SK-N-SH treated with all-trans-retinoic acid at 6 μM for 48 hours (cell line): ENCODE data around the gene GGN.

Experiments used
- ATAC-seq: fragments of 200-7000 bp; cut with Tn5 transposase; 3 replicates; pipeline ENCODE4 v1.9.1; 2020; ENCODE audit warnings: mild to moderate bottlenecking, moderate library complexity
- ARNTL ChIP-seq: fragments of 450-650 bp; formaldehyde crosslinking; IDR thresholded peaks from 2 replicates; pipeline ENCODE4 v1.5.0; 2020; ENCODE audit warnings: low read depth, mild to moderate bottlenecking, moderate library complexity, borderline replicate concordance
- BACH2 ChIP-seq: fragments of 250-450 bp; sonication (Bioruptor Pico); IDR thresholded peaks from 2 replicates; pipeline ENCODE4 v1.9.0; 2021; ENCODE audit warnings: mild to moderate bottlenecking, borderline replicate concordance
- CREB5 ChIP-seq: fragments of 250-450 bp; sonication (Bioruptor Pico); IDR thresholded peaks from 2 replicates; pipeline ENCODE4 v1.5.1; 2020; ENCODE audit warnings: low read depth, mild to moderate bottlenecking, moderate library complexity
- CSDC2 ChIP-seq: fragments of 250-450 bp; sonication (Bioruptor Pico); IDR thresholded peaks from 2 replicates; pipeline ENCODE4 v1.5.0; 2020; ENCODE audit warnings: mild to moderate bottlenecking, moderate library complexity
- CSRNP3 ChIP-seq: fragments of 250-450 bp; sonication (Bioruptor Pico); IDR thresholded peaks from 2 replicates; pipeline ENCODE4 v1.5.1; 2021; ENCODE audit warnings: mild to moderate bottlenecking, moderate library complexity
- ESRRG ChIP-seq: fragments of 250-450 bp; sonication (Bioruptor Pico); IDR thresholded peaks from 2 replicates; pipeline ENCODE4 v1.6.1; 2021; ENCODE audit warnings: mild to moderate bottlenecking
- GLIS3 ChIP-seq: fragments of 250-450 bp; sonication (Bioruptor Pico); IDR thresholded peaks from 2 replicates; pipeline ENCODE4 v1.5.0; 2020; ENCODE audit warnings: mild to moderate bottlenecking, moderate library complexity
- ISL1 ChIP-seq: fragments of 250-450 bp; sonication (Bioruptor Pico); IDR thresholded peaks from 2 replicates; pipeline ENCODE4 v2.1.2; 2022; ENCODE audit warnings: mild to moderate bottlenecking, moderate library complexity
- OSR1 ChIP-seq: fragments of 250-450 bp; sonication (Bioruptor Pico); IDR thresholded peaks from 2 replicates; pipeline ENCODE4 v1.8.0; 2022; ENCODE audit warnings: moderate library complexity, mild to moderate bottlenecking, inconsistent platforms
- PATZ1 ChIP-seq: fragments of 250-450 bp; sonication (Bioruptor Pico); IDR thresholded peaks from 2 replicates; pipeline ENCODE4 v1.8.0; 2020; ENCODE audit warnings: mild to moderate bottlenecking, moderate library complexity, borderline replicate concordance
- POU6F1 ChIP-seq: fragments of 250-450 bp; sonication (Bioruptor Pico); IDR thresholded peaks from 2 replicates; pipeline ENCODE4 v1.8.0; 2021; ENCODE audit warnings: low read depth, mild to moderate bottlenecking, moderate library complexity, borderline replicate concordance
- PPARA ChIP-seq: fragments of 250-450 bp; sonication (Bioruptor Pico); IDR thresholded peaks from 2 replicates; pipeline ENCODE4 v1.5.0; 2020; ENCODE audit warnings: mild to moderate bottlenecking, borderline replicate concordance
- RARB ChIP-seq: fragments of 250-450 bp; sonication (Bioruptor Pico); IDR thresholded peaks from 2 replicates; pipeline ENCODE4 v1.8.0; 2021; ENCODE audit warnings: mild to moderate bottlenecking, moderate library complexity
- SNAI2 ChIP-seq: fragments of 250-450 bp; sonication (Bioruptor Pico); IDR thresholded peaks from 2 replicates; pipeline ENCODE4 v1.5.0; 2020; ENCODE audit warnings: mild to moderate bottlenecking, moderate library complexity
- TCF4 ChIP-seq: fragments of 250-450 bp; sonication (Bioruptor Pico); IDR thresholded peaks from 2 replicates; pipeline ENCODE4 v1.8.0; 2021; ENCODE audit warnings: mild to moderate bottlenecking, moderate library complexity, borderline replicate concordance
- TOX ChIP-seq: fragments of 250-450 bp; sonication (Bioruptor Pico); IDR thresholded peaks from 2 replicates; pipeline ENCODE4 v1.8.0; 2021; ENCODE audit warnings: mild to moderate bottlenecking, moderate library complexity, borderline replicate concordance
- TSHZ2 ChIP-seq: fragments of 250-450 bp; sonication (Bioruptor Pico); IDR thresholded peaks from 2 replicates; pipeline ENCODE4 v1.5.0; 2020; ENCODE audit warnings: mild to moderate bottlenecking, moderate library complexity
- ZFP3 ChIP-seq: fragments of 250-450 bp; sonication (Bioruptor Pico); IDR thresholded peaks from 2 replicates; pipeline ENCODE4 v1.5.0; 2020; ENCODE audit warnings: mild to moderate bottlenecking, moderate library complexity
- ZFP30 ChIP-seq: fragments of 450-650 bp; formaldehyde crosslinking; IDR thresholded peaks from 2 replicates; pipeline ENCODE4 v1.5.0; 2022; ENCODE audit warnings: mild to moderate bottlenecking, moderate library complexity
- ZNF565 ChIP-seq: fragments of 450-650 bp; formaldehyde crosslinking; conservative IDR thresholded peaks from 2 replicates; pipeline ENCODE4 v1.5.0; 2020; ENCODE audit warnings: low read depth, mild to moderate bottlenecking, moderate library complexity
- ZNF70 ChIP-seq: fragments of 450-650 bp; formaldehyde crosslinking; IDR thresholded peaks from 2 replicates; pipeline ENCODE4 v1.5.0; 2020; ENCODE audit warnings: mild to moderate bottlenecking, moderate library complexity
- ZNF8 ChIP-seq: fragments of 450-650 bp; formaldehyde crosslinking; IDR thresholded peaks from 2 replicates; pipeline ENCODE4 v1.5.0; 2020; ENCODE audit warnings: mild to moderate bottlenecking, moderate library complexity

Gene GGN

GRCh38 chr19:38386300-38386970, 1.4 kb downstream of the GGN start:
- TF ChIP-seq GLIS3 (CRISPR knock-in tag): no peak
- no peak for TF ChIP-seq SNAI2 (CRISPR knock-in tag)
- TF ChIP-seq BACH2 (CRISPR knock-in tag): no peak
- TF ChIP-seq OSR1 (CRISPR knock-in tag): no peak
- TF ChIP-seq ZNF565 (CRISPR knock-in tag): no peak
- no peak for TF ChIP-seq CSRNP3 (CRISPR knock-in tag)
- no peak for TF ChIP-seq RARB (CRISPR knock-in tag)
- no peak for TF ChIP-seq CSDC2 (CRISPR knock-in tag)
- no peak for TF ChIP-seq ZNF70
- TF ChIP-seq TCF4 (CRISPR knock-in tag): no peak
- TF ChIP-seq ZFP3 (CRISPR knock-in tag): no peak
- no peak for TF ChIP-seq CREB5
- no peak for TF ChIP-seq PATZ1 (CRISPR knock-in tag)
- TF ChIP-seq TOX (CRISPR knock-in tag): no peak
- no peak for TF ChIP-seq ZNF8
- no peak for TF ChIP-seq ARNTL (CRISPR knock-in tag)
- no peak for TF ChIP-seq PPARA (CRISPR knock-in tag)
- no peak for TF ChIP-seq ESRRG (CRISPR knock-in tag)
- no peak for ATAC-seq

DNA sequence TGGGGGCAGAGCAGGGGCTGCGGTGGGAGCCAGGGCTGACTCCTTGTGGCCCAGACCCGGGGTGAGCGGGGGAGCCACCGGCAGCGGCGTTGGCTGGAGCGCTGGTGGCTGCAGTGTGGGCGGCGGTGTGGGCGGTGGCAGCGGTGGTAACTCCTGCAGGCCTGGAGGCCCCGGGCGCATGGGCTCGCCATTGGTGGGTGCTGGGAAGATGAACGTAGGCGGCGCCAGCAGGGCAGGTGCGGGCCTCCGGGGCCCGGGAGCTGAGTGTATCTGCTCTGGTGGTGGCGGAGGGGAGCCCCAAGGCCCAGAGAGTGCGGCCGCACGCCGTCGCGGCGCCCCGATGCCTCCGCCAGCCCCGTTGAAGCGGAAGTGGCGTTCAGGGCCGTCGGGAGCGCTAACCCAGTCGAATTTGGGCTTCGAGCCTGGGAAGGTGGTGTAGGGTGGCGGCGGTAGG, 2.0 kb downstream of the GGN start:
- no peak for ATAC-seq

More for the DNA sequence above, 2.0 kb downstream of the GGN start:
- no peak for TF ChIP-seq CSRNP3 (CRISPR knock-in tag)
- TF ChIP-seq TSHZ2 (CRISPR knock-in tag): no peak
- no peak for TF ChIP-seq CREB5
- no peak for TF ChIP-seq POU6F1 (CRISPR knock-in tag)
- TF ChIP-seq RARB (CRISPR knock-in tag): no peak
- TF ChIP-seq ISL1 (CRISPR knock-in tag): no peak
- TF ChIP-seq PPARA (CRISPR knock-in tag): no peak
- TF ChIP-seq PATZ1 (CRISPR knock-in tag): no peak
- TF ChIP-seq ESRRG (CRISPR knock-in tag): no peak
- TF ChIP-seq GLIS3 (CRISPR knock-in tag): no peak
- no peak for TF ChIP-seq BACH2 (CRISPR knock-in tag)
- TF ChIP-seq ZNF565 (CRISPR knock-in tag): no peak
- no peak for TF ChIP-seq ZNF8
- TF ChIP-seq SNAI2 (CRISPR knock-in tag): no peak
- no peak for TF ChIP-seq ZFP30 (CRISPR knock-in tag)
- no peak for TF ChIP-seq TOX (CRISPR knock-in tag)
- no peak for TF ChIP-seq TCF4 (CRISPR knock-in tag)
